H7 (cell line): ENCODE data around the gene PCP2. TPM values are rescaled to one million over a fixed set of nuclear protein-coding genes. Genes with fewer than 3 reads are reported as not detected.

Experiments
- DNase-seq: peaks from one replicate; pipeline ENCODE4 v3.0.0; 2012
- H3K27me3 ChIP-seq: 2 replicates; pipeline ENCODE4 v1.6.0; 2011; ENCODE audit warnings: mild to moderate bottlenecking, low read length; ENCODE audit not compliant: control insufficient read depth, insufficient read depth
- H3K36me3 ChIP-seq: replicated peaks from 2 replicates; pipeline ENCODE4 v1.5.1; 2011; ENCODE audit warnings: low read length; ENCODE audit not compliant: control insufficient read depth, insufficient read depth
- H3K4me3 ChIP-seq: 2 replicates; pipeline ENCODE4 v1.5.1; 2011; ENCODE audit warnings: low read depth, mild to moderate bottlenecking, control low read depth, low read length, moderate library complexity; ENCODE audit not compliant: insufficient read depth
- total RNA-seq: library from RNA; depleted of rRNA; stranded (reverse); fragments of >200 nt; shearing (Covaris generic); gene quantifications from 2 replicates; pipeline ENCODE4 v1.2.3, GENCODE V29; 2014; rRNA removed

Gene PCP2
- total RNA-seq, 1 experiment from 2014 or later, result not detected

- DNase-seq, result peak; percentile 99
- H3K27me3 ChIP-seq, result peaks cover 12% of the 10 kb centered on the region; the same call in 1 of the 2 replicates
Observed at GRCh38 chr19:7595466-7596133, 37.9 kb downstream of the PCP2 start, which contains the start of gene CAMSAP3. CAMSAP3 (plus strand) TSS chr19:7595863; CDS start chr19:7596003, 140 bp downstream.

GRCh38 chr19:7590256-7590655, 43.3 kb downstream of the PCP2 start:
- no peak overlapping the region for H3K4me3 ChIP-seq
- peak; percentile 54 for DNase-seq
- no peaks in the 10 kb centered on the region for H3K36me3 ChIP-seq
- H3K27me3 ChIP-seq, result no peaks in the 10 kb centered on the region; the same call in 1 of the 2 replicates

More at GRCh38 chr19:7595466-7596133, 37.9 kb downstream of the PCP2 start, which contains the start of gene CAMSAP3:
- Histone ChIP-seq H3K4me3 (peak within 1 kb of the TSS; percentile 58), H3K36me3 (no peaks in the 10 kb centered on the region)

- Histone ChIP-seq H3K27me3 (no peaks in the 10 kb centered on the region; the same call in 1 of the 2 replicates), H3K4me3 (no peak overlapping the region), H3K36me3 (no peaks in the 10 kb centered on the region)
- no peak for DNase-seq
Observed at GRCh38 chr19:7589822-7590221, 43.7 kb downstream of the PCP2 start.

GRCh38 chr19:7582446-7582845, 51.1 kb downstream of the PCP2 start:
- peak; percentile 28 for DNase-seq
- Histone ChIP-seq H3K27me3 (peaks cover 3% of the 10 kb centered on the region; the same call in 1 of the 2 replicates), H3K4me3 (no peak overlapping the region), H3K36me3 (no peaks in the 10 kb centered on the region)

Other genes starting within 250 kb of the PCP2 start
- gene PEX11G, start 144.7 kb downstream of the PCP2 start, total RNA-seq, result 2.4 and 3.5 TPM in 2 replicates
- 52.1 and 54.8 TPM in 2 replicates for gene ZNF358, start 117.6 kb downstream of the PCP2 start, total RNA-seq
- gene MCOLN1, start 111.1 kb downstream of the PCP2 start, total RNA-seq, result 6.8 and 6.9 TPM in 2 replicates
- gene PNPLA6, start 98.0 kb downstream of the PCP2 start, total RNA-seq, result 87.4 and 114 TPM in 2 replicates
- gene CAMSAP3, start 37.9 kb downstream of the PCP2 start, total RNA-seq, result 7.3 and 8.2 TPM in 2 replicates
- gene XAB2, start 4.2 kb downstream of the PCP2 start, total RNA-seq, result 79.6 and 81.1 TPM in 2 replicates
- gene PET100, start 3.9 kb downstream of the PCP2 start, total RNA-seq, result 24.0 and 27.7 TPM in 2 replicates
- gene STXBP2, start 3.4 kb upstream of the PCP2 start, total RNA-seq, result 17.3 and 25.9 TPM in 2 replicates
- not detected in 2 replicates for gene RETN, start 35.3 kb upstream of the PCP2 start, total RNA-seq
- gene MCEMP1, start 43.4 kb upstream of the PCP2 start, total RNA-seq, result not detected in 2 replicates
- 92.2 and 137 TPM in 2 replicates for gene TRAPPC5, start 47.1 kb upstream of the PCP2 start, total RNA-seq
- not detected in 2 replicates for gene FCER2, start 68.4 kb upstream of the PCP2 start, total RNA-seq
- gene CLEC4G, start 98.4 kb upstream of the PCP2 start, total RNA-seq, result not detected in 2 replicates
- not detected in 2 replicates for gene CD209, start 113.8 kb upstream of the PCP2 start, total RNA-seq
- not detected in 2 replicates for gene CLEC4M, start 129.5 kb upstream of the PCP2 start, total RNA-seq
- gene EVI5L, start 196.5 kb upstream of the PCP2 start, total RNA-seq, result 3.5 and 5.0 TPM in 2 replicates
- gene PRR36, start 240.7 kb upstream of the PCP2 start, total RNA-seq, result 0.14 and 0.22 TPM in 2 replicates